Measurements from ENCODE around the gene FLNB.

- TF ChIP-seq CTCF (conservative IDR thresholded peaks at IDR 0.05) (no peak), ZFX (IDR thresholded peaks at IDR 0.05) (no peak)
Observed at GRCh38 chr3:58048301-58048700, 40.1 kb downstream of the FLNB start.
